ENCODE measurements around the gene AJUBA.
"Not testable (repeated sequence)": the region's sequence is repeated elsewhere in the genome, so short reads cannot be mapped to it uniquely, and the experiment has no call there.

Gene AJUBA

GRCh38 chr14:22981876-22982476 lies 375 bp downstream of the AJUBA start:
- no peak for DNase-seq (ENCODE audit: low read depth, low spot score)
- peak overlapping the region; percentile 100 for H3K27ac ChIP-seq

- no peak for DNase-seq (ENCODE audit: low read depth, low spot score)
- peak overlapping the region; percentile 100 for H3K27ac ChIP-seq
Measured at GRCh38 chr14:22981090-22981875, 1.1 kb downstream of the AJUBA start.

GRCh38 chr14:22980672-22981089 lies 1.7 kb downstream of the AJUBA start:
- no peak for DNase-seq (ENCODE audit: low read depth, low spot score)
- peak overlapping the region; percentile 100 for H3K27ac ChIP-seq

- no peak for DNase-seq (ENCODE audit: low read depth, low spot score)
- H3K27ac ChIP-seq, result peak overlapping the region; percentile 100
Measured at GRCh38 chr14:22979748-22980392, 2.5 kb downstream of the AJUBA start.

- H3K27ac ChIP-seq, result peak overlapping the region; percentile 100
- peak; percentile 69 for DNase-seq (ENCODE audit: low read depth, low spot score)
Measured at GRCh38 chr14:22978981-22979671, 3.2 kb downstream of the AJUBA start.

- peak overlapping the region; percentile 100 for H3K27ac ChIP-seq
- DNase-seq (ENCODE audit: low read depth, low spot score), result no peak
Measured at GRCh38 chr14:22978487-22978837, 3.9 kb downstream of the AJUBA start.

- H3K27ac ChIP-seq, result peak overlapping the region; percentile 100
- DNase-seq (ENCODE audit: low read depth, low spot score), result no peak
Measured at GRCh38 chr14:22977684-22978486, 4.5 kb downstream of the AJUBA start.

- DNase-seq (ENCODE audit: low read depth, low spot score), result no peak
- H3K27ac ChIP-seq, result peak overlapping the region; percentile 100
Measured at GRCh38 chr14:22977434-22977683, 5.0 kb downstream of the AJUBA start.

- no peak for DNase-seq (ENCODE audit: low read depth, low spot score)
- peak overlapping the region; percentile 100 for H3K27ac ChIP-seq
Measured at GRCh38 chr14:22976620-22977433, 5.5 kb downstream of the AJUBA start.

- DNase-seq (ENCODE audit: low read depth, low spot score), result no peak
- peak overlapping the region; percentile 100 for H3K27ac ChIP-seq
Measured at GRCh38 chr14:22974530-22975313, 7.6 kb downstream of the AJUBA start.

- peak overlapping the region; percentile 100 for H3K27ac ChIP-seq
- DNase-seq (ENCODE audit: low read depth, low spot score), result no peak
Measured at GRCh38 chr14:22973217-22974032, 8.9 kb downstream of the AJUBA start.

- DNase-seq (ENCODE audit: low read depth, low spot score), result no peak
- H3K27ac ChIP-seq, result peak overlapping the region; percentile 100
Measured at GRCh38 chr14:22972313-22972930, 9.9 kb downstream of the AJUBA start.

GRCh38 chr14:22971152-22971551 lies 11.2 kb downstream of the AJUBA start:
- DNase-seq (ENCODE audit: low read depth, low spot score), result no peak
- H3K27ac ChIP-seq, result no peak overlapping the region

- DNase-seq (ENCODE audit: low read depth, low spot score), result no peak
- peak overlapping the region; percentile 43 for H3K27ac ChIP-seq
Measured at GRCh38 chr14:22966783-22967269, 15.5 kb downstream of the AJUBA start.

- peak overlapping the region; percentile 43 for H3K27ac ChIP-seq
- DNase-seq (ENCODE audit: low read depth, low spot score), result not testable (repeated sequence)
Measured at GRCh38 chr14:22965916-22966782, 16.2 kb downstream of the AJUBA start.

GRCh38 chr14:22962061-22962676 lies 20.2 kb downstream of the AJUBA start:
- DNase-seq (ENCODE audit: low read depth, low spot score), result no peak
- H3K27ac ChIP-seq, result no peak overlapping the region
